OCI-LY3 (cell line): Measurements from ENCODE around the gene LDB3.

Source experiments
- H2AFZ ChIP-seq: fragments of 200-600, 300-600 bp; shearing (Covaris generic); 2 replicates; pipeline ENCODE4 v1.6.0; 2014; ENCODE audit warnings: antibody characterized with exemption, low read depth, low read length
- H3K27ac ChIP-seq: fragments of 200-600, 300-600 bp; sonication (generic); 2 replicates; pipeline ENCODE4 v1.5.1; 2014; ENCODE audit warnings: mild to moderate bottlenecking, low read length, moderate library complexity, mixed read lengths
- H3K27me3 ChIP-seq: fragments of 200-600, 300-600 bp; sonication (generic); 2 replicates; pipeline ENCODE4 v1.6.1; 2014; ENCODE audit warnings: low read depth, low read length, mixed read lengths
- H3K36me3 ChIP-seq: fragments of 200-600, 300-600 bp; sonication (generic); replicated peaks from 2 replicates; pipeline ENCODE3; 2014; ENCODE audit warnings: low read depth, low read length, mixed read lengths
- H3K4me1 ChIP-seq: fragments of 300-600, 200-600 bp; sonication (generic); 2 replicates; pipeline ENCODE4 v1.6.1; 2014; ENCODE audit warnings: low read length, mixed read lengths
- H3K4me2 ChIP-seq: fragments of 200-600, 300-600 bp; sonication (generic); 2 replicates; pipeline ENCODE4 v1.6.1; 2014; ENCODE audit warnings: low read length, mixed read lengths
- H3K4me3 ChIP-seq: fragments of 300-600, 200-600 bp; sonication (generic); 2 replicates; pipeline ENCODE4 v1.5.1; 2014; ENCODE audit warnings: antibody characterized with exemption, mild to moderate bottlenecking, low read length, moderate library complexity
- H3K79me2 ChIP-seq: fragments of 300-600, 200-600 bp; shearing (Covaris generic); 2 replicates; pipeline ENCODE4 v1.6.1; 2014; ENCODE audit warnings: mild to moderate bottlenecking, low read length, mixed read lengths
- H3K9ac ChIP-seq: fragments of 300-600, 200-600 bp; shearing (Covaris generic); 2 replicates; pipeline ENCODE4 v1.6.0; 2014; ENCODE audit warnings: mild to moderate bottlenecking, low read length, moderate library complexity
- H3K9me3 ChIP-seq: fragments of 200-600, 300-600 bp; shearing (Covaris generic); 2 replicates; pipeline ENCODE4 v1.6.1; 2014; ENCODE audit warnings: low read length, mixed read lengths; ENCODE audit not compliant: insufficient read depth
- H4K20me1 ChIP-seq: fragments of 200-600, 300-600 bp; sonication (generic); 2 replicates; pipeline ENCODE4 v1.6.1; 2016; ENCODE audit warnings: low read length, mixed read lengths; ENCODE audit not compliant: insufficient read depth
- EZH2phosphoT487 ChIP-seq: fragments of 200-600 bp; shearing (Covaris generic); IDR thresholded peaks from 2 replicates; pipeline ENCODE4 v1.6.1; 2018; ENCODE audit warnings: antibody characterized with exemption, mixed run types, low read depth
- TF ChIP-seq, protein P1 (sequence below): fragments of 200-600, 300-600 bp; sonication (generic); IDR thresholded peaks from 2 replicates; pipeline ENCODE4 v1.5.1; 2014; ENCODE audit warnings: antibody characterized with exemption, low read length, low read depth

LDB3 gene

GRCh38 chr10:86728056-86728455, 59.7 kb downstream of the LDB3 start:
- Histone ChIP-seq H3K4me3 (no peak overlapping the region), H3K4me2 (no peak overlapping the region), H3K4me1 (no peaks in the 10 kb centered on the region), H3K79me2 (no peaks in the 10 kb centered on the region), H3K27me3 (no peaks in the 10 kb centered on the region), H3K9me3 (no peaks in the 10 kb centered on the region), H4K20me1 (no peaks in the 10 kb centered on the region), H3K36me3 (no peaks in the 10 kb centered on the region), H3K27ac (no peak overlapping the region), H2AFZ (no peak overlapping the region), H3K9ac (no peak overlapping the region)
- TF ChIP-seq, protein P1, sequence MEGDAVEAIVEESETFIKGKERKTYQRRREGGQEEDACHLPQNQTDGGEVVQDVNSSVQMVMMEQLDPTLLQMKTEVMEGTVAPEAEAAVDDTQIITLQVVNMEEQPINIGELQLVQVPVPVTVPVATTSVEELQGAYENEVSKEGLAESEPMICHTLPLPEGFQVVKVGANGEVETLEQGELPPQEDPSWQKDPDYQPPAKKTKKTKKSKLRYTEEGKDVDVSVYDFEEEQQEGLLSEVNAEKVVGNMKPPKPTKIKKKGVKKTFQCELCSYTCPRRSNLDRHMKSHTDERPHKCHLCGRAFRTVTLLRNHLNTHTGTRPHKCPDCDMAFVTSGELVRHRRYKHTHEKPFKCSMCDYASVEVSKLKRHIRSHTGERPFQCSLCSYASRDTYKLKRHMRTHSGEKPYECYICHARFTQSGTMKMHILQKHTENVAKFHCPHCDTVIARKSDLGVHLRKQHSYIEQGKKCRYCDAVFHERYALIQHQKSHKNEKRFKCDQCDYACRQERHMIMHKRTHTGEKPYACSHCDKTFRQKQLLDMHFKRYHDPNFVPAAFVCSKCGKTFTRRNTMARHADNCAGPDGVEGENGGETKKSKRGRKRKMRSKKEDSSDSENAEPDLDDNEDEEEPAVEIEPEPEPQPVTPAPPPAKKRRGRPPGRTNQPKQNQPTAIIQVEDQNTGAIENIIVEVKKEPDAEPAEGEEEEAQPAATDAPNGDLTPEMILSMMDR, result no peak
- no peak for TF ChIP-seq EZH2phosphoT487

- no peak overlapping the region for H3K27ac ChIP-seq
- H3K36me3 ChIP-seq, result no peaks in the 10 kb centered on the region
- H3K9ac ChIP-seq, result no peak overlapping the region
- no peaks in the 10 kb centered on the region for H3K27me3 ChIP-seq
- no peak overlapping the region for H3K4me2 ChIP-seq
- H3K79me2 ChIP-seq, result no peaks in the 10 kb centered on the region
- TF ChIP-seq, protein P1, result no peak
- TF ChIP-seq EZH2phosphoT487, result no peak
- H3K9me3 ChIP-seq, result no peaks in the 10 kb centered on the region
- no peak overlapping the region for H3K4me3 ChIP-seq
- H4K20me1 ChIP-seq, result no peaks in the 10 kb centered on the region
- H2AFZ ChIP-seq, result no peak overlapping the region
- H3K4me1 ChIP-seq, result peaks cover 8% of the 10 kb centered on the region; the same call in 1 of the 2 replicates
Measured at GRCh38 chr10:86729677-86730076, 61.4 kb downstream of the LDB3 start.

GRCh38 chr10:86730227-86730626, 61.9 kb downstream of the LDB3 start:
- Histone ChIP-seq H3K9ac (no peak overlapping the region), H4K20me1 (no peaks in the 10 kb centered on the region), H3K4me2 (no peak overlapping the region), H3K79me2 (no peaks in the 10 kb centered on the region), H2AFZ (no peak overlapping the region), H3K9me3 (no peaks in the 10 kb centered on the region), H3K36me3 (no peaks in the 10 kb centered on the region), H3K27ac (no peak overlapping the region), H3K4me1 (peaks cover 8% of the 10 kb centered on the region; the same call in 1 of the 2 replicates), H3K27me3 (no peaks in the 10 kb centered on the region), H3K4me3 (no peak overlapping the region)
- TF ChIP-seq EZH2phosphoT487, result no peak
- TF ChIP-seq, protein P1, result no peak

DNA sequence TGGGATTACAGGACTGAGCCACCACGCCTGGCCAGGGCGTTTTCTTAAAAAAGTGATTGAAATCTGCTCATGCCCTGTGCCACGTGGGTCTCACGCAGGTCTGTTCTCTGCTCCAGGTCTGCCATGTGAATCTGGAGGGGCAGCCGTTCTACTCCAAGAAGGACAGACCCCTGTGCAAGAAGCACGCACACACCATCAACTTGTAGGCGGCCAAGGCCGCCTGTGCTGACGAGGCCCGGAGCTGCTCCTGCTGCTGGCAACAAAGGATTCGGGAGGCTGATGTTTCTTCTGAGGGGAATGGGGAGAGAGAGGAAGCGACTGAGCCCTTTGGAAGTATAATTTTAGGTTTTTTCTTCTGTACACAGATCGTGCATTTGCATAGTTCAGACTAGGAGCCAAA, 64.5 kb downstream of the LDB3 start:
- Histone ChIP-seq H4K20me1 (no peaks in the 10 kb centered on the region), H3K4me1 (peaks cover 8% of the 10 kb centered on the region; the same call in 1 of the 2 replicates), H3K4me2 (no peak overlapping the region), H3K9ac (no peak overlapping the region), H2AFZ (no peak overlapping the region), H3K9me3 (no peaks in the 10 kb centered on the region), H3K36me3 (no peaks in the 10 kb centered on the region), H3K79me2 (no peaks in the 10 kb centered on the region), H3K27ac (no peak overlapping the region), H3K4me3 (no peak overlapping the region), H3K27me3 (no peaks in the 10 kb centered on the region)
- TF ChIP-seq, protein P1, result no peak
- TF ChIP-seq EZH2phosphoT487, result no peak
